HPDE6-E6E7 (cell line): ENCODE measurements around the gene RAC2.
"Not testable (repeated sequence)": the region's sequence is repeated elsewhere in the genome, so short reads cannot be mapped to it uniquely, and the experiment has no call there.

Experiments
- DNase-seq: peaks from one replicate; pipeline ENCODE4 v3.0.0; 2011; ENCODE audit warnings: missing footprints; ENCODE audit errors: extremely low spot score

Gene RAC2

GRCh38 chr22:37234736-37235711, 9.0 kb downstream of the RAC2 start:
- DNase-seq: no peak

GRCh38 chr22:37233751-37234631, 10.1 kb downstream of the RAC2 start:
- no peak for DNase-seq

DNA sequence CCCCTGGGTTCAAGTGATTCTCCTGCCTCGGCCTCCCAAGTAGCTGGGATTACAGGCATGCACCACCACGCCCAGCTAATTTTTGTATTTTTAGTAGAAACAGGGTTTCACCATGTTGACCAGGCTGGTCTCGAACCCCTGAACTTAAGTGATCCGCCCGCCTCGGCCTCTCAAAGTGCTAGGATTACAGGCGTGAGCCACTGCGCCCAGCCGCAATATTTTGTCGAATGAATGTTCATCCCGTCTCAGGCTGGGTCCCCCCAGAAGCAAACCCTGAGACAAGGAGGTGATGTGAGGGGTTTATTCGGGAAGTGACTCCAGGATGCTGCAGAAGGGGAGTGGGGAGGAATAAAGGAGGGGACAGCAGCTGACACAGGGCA, 10.7 kb downstream of the RAC2 start:
- not testable (repeated sequence) for DNase-seq

GRCh38 chr22:37232140-37232998, 11.7 kb downstream of the RAC2 start:
- no peak for DNase-seq

DNA sequence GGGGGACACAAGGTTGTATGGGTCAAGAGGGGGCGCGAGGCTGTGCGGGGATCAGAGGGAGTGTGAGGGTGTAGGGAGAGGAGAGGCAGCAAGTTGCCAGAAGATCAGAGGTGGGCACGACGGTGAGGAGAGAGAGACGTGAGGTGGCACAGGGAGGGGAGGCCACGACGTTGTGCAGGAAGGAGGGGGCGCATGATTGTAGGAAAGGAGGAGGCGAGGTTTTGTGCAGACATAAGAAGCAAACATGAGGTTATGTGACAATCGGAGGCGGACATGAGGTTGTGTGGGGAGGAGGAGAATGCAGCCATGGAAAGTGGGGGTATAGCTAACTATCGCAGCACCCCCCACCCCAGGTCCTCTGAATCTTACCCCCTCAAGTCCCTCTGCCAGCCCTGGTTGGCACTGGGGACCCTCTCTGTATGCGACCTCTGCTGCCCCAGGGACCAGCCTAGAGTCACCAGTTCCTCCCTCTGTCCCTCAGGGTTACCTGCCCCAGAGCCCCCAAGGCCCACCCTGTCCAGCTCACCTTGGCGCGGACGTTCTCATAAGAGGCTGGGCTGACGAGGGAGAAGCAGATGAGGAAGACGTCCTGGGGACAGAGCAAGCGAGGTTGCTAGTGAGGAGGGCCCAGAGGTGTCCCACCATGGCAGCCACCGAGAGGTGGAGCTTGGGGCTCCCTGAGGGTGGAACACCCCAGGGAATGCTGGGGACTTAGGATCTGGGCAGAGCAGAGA, 12.5 kb downstream of the RAC2 start:
- DNase-seq: no peak

DNA sequence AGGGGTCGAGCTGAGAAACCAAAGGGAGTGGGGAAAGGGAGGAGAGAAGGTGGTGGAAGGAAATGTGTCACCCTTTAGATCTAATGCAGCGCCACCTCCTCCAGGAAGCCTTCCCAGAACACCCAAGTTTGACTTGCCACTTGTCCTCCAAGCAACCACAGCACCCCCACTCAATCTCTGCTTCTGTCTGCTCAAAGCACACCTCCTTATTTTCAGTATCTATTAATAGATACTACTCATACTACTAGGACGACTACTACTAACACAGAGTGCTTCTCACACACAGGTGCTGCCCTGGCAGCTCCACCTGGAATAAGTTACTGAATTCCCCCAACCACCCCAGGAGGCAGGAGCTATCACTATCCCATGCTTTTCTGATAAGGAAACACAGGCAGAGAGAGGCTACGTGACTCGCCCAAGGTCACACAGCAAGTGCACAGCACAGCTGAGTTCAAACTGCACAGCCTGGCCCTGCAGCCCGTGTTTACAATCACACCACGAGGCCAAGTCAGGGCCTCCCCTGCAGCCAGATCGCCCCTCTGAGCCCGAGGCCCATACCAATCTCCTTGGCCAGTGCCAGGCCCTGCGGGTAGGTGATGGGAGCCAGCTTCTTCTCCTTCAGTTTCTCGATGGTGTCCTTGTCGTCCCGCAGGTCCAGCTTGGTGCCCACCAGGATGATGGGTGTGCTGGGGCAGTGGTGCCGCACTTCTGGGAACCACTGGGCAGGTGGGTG, 13.2 kb downstream of the RAC2 start:
- DNase-seq: no peak

GRCh38 chr22:37229805-37230672, 14.0 kb downstream of the RAC2 start:
- peak; percentile 26 for DNase-seq

GRCh38 chr22:37229012-37229804, 14.9 kb downstream of the RAC2 start:
- DNase-seq: peak; percentile 36

GRCh38 chr22:37228106-37229011, 15.7 kb downstream of the RAC2 start:
- no peak for DNase-seq

GRCh38 chr22:37226514-37226913, 17.6 kb downstream of the RAC2 start:
- DNase-seq: no peak

DNA sequence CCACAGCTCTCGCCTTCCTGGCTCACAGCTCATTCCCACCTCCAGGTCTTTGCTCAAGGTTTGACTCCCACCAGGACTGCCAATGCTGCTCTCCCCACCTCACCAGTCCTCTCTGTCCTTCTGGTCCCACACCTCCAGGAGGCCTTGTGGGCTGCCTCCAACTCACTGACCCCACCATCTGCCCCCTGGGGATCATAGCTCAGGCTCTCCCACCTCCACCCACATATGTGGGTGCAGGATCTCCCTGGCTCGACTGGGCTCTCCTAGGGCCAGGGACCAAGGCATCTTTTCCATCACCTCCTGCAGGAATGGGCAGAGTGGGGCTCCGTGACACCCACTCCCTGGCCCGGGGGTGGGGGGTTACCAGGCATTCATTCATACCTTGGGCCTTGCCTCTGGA, 18.0 kb downstream of the RAC2 start:
- DNase-seq: no peak

GRCh38 chr22:37225481-37225880, 18.6 kb downstream of the RAC2 start:
- DNase-seq: no peak

GRCh38 chr22:37224757-37225420, 19.2 kb downstream of the RAC2 start:
- no peak for DNase-seq

DNA sequence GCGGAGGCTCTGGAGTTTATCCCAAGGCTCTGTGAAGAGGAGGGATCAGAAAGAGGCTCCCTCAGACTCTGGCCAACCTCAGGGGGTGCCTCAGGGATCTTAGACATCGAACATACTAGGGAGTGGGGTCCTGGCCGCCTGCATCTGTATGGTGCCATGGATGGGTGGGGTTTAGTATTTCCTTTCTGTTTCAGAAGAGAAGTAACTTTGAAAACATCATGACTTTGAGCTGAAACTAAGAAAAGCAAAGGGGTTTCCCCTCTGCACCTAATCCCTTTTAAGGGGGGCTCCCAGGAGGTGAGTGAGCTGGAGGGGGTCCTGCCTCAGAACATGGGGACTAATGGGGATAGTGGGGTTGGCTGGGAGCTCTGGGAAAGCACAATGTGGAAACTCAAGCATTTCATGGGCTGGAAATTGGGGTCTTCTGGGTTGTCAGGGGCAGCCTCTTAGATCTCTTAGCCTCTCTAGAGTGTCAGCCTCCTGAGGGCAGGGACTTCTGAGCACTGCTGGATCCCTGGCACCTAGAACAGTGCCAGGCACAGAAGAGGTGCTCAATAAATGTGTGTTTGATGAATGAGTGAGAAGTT, 20.0 kb downstream of the RAC2 start:
- DNase-seq: no peak

DNA sequence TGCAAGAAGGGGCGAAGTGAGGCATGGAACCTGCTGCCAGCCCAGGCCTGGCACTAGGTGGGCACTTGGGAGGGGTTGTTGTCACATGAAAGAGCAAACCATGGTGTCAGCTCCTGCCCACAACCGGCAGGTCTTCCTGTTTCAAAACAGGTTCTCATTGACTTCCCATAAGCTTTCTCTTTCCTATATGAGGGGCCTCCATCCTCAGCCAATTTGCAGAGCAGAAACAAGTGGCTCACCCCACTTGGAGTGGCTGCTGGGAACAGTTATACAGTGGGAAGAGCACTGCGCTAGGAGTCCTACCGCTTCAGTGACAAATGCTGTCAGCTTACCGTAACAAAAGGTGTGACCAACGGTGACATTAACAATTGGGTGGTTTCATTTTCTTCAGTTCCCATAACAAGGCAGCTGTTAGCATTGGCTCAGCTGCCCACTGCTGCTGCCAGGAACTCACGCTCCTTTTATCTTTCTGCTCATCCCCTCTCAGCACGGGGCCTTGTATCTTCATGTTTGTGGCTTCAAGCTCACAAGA, 21.6 kb downstream of the RAC2 start:
- no peak for DNase-seq
